ENCODE measurements around the gene CETN2.

CETN2 gene

DNA sequence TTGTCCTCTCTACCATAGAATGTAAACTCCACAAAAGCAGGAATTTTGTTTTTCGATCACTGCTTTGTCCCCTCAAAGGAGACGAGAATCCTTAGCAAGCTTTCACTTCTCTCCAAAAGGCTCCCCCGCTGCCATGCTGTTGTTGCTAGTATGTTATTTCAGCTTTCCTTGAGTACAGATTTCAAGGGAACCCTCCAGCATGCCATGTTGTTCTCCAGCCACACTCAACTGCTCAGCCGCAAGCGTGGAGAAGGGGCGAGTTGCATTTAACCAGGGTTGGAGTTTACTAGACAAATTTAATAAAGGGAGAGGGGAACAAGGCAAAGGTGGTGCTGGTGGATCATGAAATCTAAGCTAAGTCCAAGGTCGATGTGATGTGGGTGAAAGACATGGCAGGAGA lies 23.4 kb upstream of the CETN2 start:
- TF ChIP-seq, protein P1, sequence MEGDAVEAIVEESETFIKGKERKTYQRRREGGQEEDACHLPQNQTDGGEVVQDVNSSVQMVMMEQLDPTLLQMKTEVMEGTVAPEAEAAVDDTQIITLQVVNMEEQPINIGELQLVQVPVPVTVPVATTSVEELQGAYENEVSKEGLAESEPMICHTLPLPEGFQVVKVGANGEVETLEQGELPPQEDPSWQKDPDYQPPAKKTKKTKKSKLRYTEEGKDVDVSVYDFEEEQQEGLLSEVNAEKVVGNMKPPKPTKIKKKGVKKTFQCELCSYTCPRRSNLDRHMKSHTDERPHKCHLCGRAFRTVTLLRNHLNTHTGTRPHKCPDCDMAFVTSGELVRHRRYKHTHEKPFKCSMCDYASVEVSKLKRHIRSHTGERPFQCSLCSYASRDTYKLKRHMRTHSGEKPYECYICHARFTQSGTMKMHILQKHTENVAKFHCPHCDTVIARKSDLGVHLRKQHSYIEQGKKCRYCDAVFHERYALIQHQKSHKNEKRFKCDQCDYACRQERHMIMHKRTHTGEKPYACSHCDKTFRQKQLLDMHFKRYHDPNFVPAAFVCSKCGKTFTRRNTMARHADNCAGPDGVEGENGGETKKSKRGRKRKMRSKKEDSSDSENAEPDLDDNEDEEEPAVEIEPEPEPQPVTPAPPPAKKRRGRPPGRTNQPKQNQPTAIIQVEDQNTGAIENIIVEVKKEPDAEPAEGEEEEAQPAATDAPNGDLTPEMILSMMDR (IDR thresholded peaks at IDR 0.05; ENCODE audit: borderline replicate concordance, control extremely low read depth, extremely low read depth, insufficient read depth, missing control alignments): no peak
- in situ Hi-C loops (cut with MboI; ENCODE audit: low sequenced_read_pairs, unreplicated experiment): no loop called here
- no peak for DNase-seq (ENCODE audit: low spot score)

DNA sequence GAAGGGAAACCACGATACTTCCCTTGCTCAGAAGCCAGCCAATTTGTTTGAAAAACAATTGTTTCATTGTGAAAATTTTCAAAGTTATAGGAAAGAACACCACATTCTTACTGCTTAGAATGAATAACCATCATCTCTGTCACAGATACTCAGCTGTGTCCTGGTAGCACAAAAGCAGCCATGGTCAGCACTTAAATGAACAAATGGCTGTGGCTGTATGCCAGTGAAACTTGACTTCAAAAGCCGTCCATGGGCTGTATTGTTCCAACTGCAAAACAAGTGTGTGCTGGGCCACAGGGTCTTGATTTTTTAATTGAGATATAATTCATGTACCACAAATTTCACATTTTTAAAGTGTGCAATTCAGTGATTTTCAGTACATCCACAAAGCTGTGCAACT lies 19.9 kb upstream of the CETN2 start:
- in situ Hi-C loops (cut with MboI; ENCODE audit: low sequenced_read_pairs, unreplicated experiment): no loop called here
- DNase-seq (ENCODE audit: low spot score): no peak
- TF ChIP-seq, protein P1 (IDR thresholded peaks at IDR 0.05; ENCODE audit: borderline replicate concordance, control extremely low read depth, extremely low read depth, insufficient read depth, missing control alignments): no peak

DNA sequence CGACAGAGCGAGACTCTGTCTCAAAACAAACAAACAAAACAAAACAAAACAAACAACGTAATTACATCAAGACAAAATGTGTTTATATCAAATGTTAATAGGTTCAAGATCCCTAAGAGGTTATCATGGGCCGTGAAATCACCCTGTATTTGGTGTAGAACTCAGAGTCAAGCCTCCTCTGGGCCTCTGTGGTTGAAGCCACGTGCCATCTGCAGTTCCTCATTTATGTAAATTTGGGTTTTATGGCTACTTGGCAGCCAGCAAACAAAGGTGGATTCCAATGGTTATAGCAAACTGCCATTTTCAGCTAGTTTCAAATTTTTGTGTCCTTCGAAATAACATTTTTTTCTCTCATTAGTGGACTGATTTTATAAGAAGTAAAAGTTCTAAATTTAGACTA lies 16.7 kb upstream of the CETN2 start:
- in situ Hi-C loops (cut with MboI; ENCODE audit: low sequenced_read_pairs, unreplicated experiment): no loop called here
- no peak for DNase-seq (ENCODE audit: low spot score)
- TF ChIP-seq, protein P1 (IDR thresholded peaks at IDR 0.05; ENCODE audit: borderline replicate concordance, control extremely low read depth, extremely low read depth, insufficient read depth, missing control alignments): no peak

DNA sequence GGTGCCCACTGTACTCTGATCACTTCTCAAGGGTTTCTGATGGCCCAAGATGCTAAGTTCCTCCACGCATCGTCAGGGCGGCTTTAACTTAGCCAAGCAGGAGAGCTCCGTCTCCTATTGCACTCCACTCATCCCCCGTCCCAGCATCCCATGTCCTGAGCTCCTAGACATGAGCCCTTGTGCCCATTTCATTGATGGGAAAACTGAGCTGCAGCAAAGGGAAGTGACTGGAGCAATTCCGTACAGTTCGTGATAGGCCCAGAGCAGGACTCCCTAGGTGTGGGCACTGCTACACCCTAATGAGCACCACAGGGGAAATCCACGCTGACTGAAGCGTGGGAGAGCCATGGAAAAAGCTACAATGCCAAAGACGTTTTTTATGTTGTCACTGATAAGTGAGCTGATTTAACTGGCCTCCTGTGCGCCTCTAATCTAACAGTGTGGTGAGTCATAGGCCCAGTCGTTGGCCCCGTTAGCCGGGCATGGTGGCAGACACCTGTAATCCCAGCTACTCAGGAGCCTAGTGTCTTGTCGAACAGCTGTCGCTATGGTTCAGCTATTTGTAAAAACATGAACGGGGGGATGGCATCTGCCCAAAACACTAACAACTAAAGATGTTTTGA lies 15.2 kb upstream of the CETN2 start:
- no peak for DNase-seq (ENCODE audit: low spot score)
- in situ Hi-C loops (cut with MboI; ENCODE audit: low sequenced_read_pairs, unreplicated experiment): no loop called here
- TF ChIP-seq, protein P1 (IDR thresholded peaks at IDR 0.05; ENCODE audit: borderline replicate concordance, control extremely low read depth, extremely low read depth, insufficient read depth, missing control alignments): no peak

DNA sequence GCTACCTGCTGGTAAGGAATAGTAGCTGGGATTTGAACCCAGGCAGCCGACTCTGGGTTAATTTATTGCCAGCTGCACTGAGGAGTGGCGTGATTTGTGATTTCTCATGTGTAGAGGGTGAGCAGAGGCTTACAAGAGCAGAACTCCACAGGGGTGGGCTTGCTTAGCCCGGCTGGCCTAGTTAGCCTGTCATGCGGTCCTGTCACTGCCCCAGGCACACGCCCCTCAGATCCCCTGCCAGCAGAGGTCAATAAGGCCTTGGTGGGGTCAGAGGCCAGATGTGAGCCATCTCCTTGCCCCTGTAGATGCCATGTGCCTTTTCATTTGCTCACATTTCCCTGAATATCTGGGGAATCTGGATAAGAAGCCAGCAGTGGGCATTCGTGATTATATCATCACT lies 13.7 kb upstream of the CETN2 start:
- in situ Hi-C loops (cut with MboI; ENCODE audit: low sequenced_read_pairs, unreplicated experiment): no loop called here
- DNase-seq (ENCODE audit: low spot score): no peak
- TF ChIP-seq, protein P1 (IDR thresholded peaks at IDR 0.05; ENCODE audit: borderline replicate concordance, control extremely low read depth, extremely low read depth, insufficient read depth, missing control alignments): no peak

DNA sequence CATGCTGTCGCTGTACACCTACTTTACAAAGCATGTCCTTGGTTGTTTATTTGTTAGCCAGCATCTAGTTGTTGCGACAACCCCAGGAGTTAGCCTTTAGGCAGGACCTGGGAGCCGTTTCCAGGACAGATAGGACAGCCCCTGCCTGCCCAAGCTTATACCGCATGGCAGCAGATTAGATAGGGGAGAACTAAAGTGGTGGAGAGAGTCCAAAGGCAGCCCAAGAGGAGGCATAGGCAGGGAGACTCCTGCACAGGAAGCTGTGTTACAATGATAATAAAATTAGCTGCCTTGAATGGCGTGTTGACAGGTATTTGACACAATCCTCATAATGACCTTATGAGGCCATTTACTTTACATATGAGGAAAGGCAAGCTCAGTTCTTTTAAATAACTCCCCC lies 13.3 kb upstream of the CETN2 start:
- no peak for DNase-seq (ENCODE audit: low spot score)
- TF ChIP-seq, protein P1 (IDR thresholded peaks at IDR 0.05; ENCODE audit: borderline replicate concordance, control extremely low read depth, extremely low read depth, insufficient read depth, missing control alignments): no peak
- in situ Hi-C loops (cut with MboI; ENCODE audit: low sequenced_read_pairs, unreplicated experiment): no loop called here
